H1 (cell line): ENCODE measurements around the gene ADCY7. TPM values are rescaled to one million over a fixed set of nuclear protein-coding genes. Genes with fewer than 3 reads are reported as not detected.

Experiments used
- CTCF ChIA-PET: fragments of 300-600 bp; sonication (Branson Sonifier 250); formaldehyde crosslinking; loops from one replicate; lab custom pipeline; 2021; ENCODE audit not compliant: partially characterized antibody; lab: Charles Lee
- POLR2A ChIA-PET: fragments of 300-600 bp; sonication (Branson Sonifier 250); formaldehyde crosslinking; loops from one replicate; lab custom pipeline; 2021; ENCODE audit warnings: inconsistent platforms; ENCODE audit not compliant: partially characterized antibody; lab: Charles Lee
- DNase-seq, 2 experiments: peaks; one replicate each; pipeline versions ENCODE4 v3.0.0 to v3.0.0-alpha.2; 2010 to 2022; ENCODE audit warnings: low spot score in 2 of 2, low read depth in 1 of 2, mixed read lengths in 1 of 2
- FAIRE-seq: peaks from 2 replicates; lab custom pipeline; 2011; peaks lifted over from hg19 to GRCh38; lab: Jason Lieb, UNC
- H2AFZ ChIP-seq: 2 replicates; pipeline ENCODE4 v1.8.1; 2012; ENCODE audit warnings: low read length, inconsistent platforms
- H2AK5ac ChIP-seq: 2 replicates; pipeline ENCODE4 v1.6.1; 2013; ENCODE audit warnings: low read depth, low read length
- H2BK120ac ChIP-seq: replicated peaks from 2 replicates; pipeline ENCODE3; 2013; ENCODE audit warnings: low read depth, low read length, inconsistent platforms
- H2BK12ac ChIP-seq: 2 replicates; pipeline ENCODE4 v1.6.1; 2013; ENCODE audit warnings: low read depth, low read length
- H2BK15ac ChIP-seq: 2 replicates; pipeline ENCODE4 v1.6.1; 2013; ENCODE audit warnings: low read length
- H2BK20ac ChIP-seq: 2 replicates; pipeline ENCODE4 v1.6.1; 2013; ENCODE audit warnings: low read length
- H2BK5ac ChIP-seq: 2 replicates; pipeline ENCODE4 v1.6.1; 2013; ENCODE audit warnings: low read depth, low read length
- H3K14ac ChIP-seq: 2 replicates; pipeline ENCODE4 v1.6.1; 2013; ENCODE audit warnings: inconsistent platforms; ENCODE audit not compliant: insufficient read length
- H3K18ac ChIP-seq: 2 replicates; pipeline ENCODE4 v1.6.1; 2013; ENCODE audit warnings: low read length; ENCODE audit errors: extremely low read depth
- H3K23ac ChIP-seq: 2 replicates; pipeline ENCODE4 v1.6.1; 2013; ENCODE audit warnings: inconsistent platforms; ENCODE audit not compliant: insufficient read length
- H3K23me2 ChIP-seq: 2 replicates; pipeline ENCODE4 v1.6.1; 2013; ENCODE audit warnings: low read depth, low read length
- H3K27ac ChIP-seq: 2 replicates; pipeline ENCODE4 v1.6.1; 2011; ENCODE audit warnings: low read depth, low read length, inconsistent platforms
- H3K27me3 ChIP-seq, 4 experiments: replicated peaks in 1 of 4; 1 replicate in 1 of 4; 2 replicates in 3 of 4; pipeline versions ENCODE4 v1.6.1 to v1.8.1; 2011 to 2013; ENCODE audit warnings: low read length in 3 of 4, mild to moderate bottlenecking in 3 of 4, inconsistent platforms in 2 of 4, mixed read lengths in 2 of 4, moderate library complexity in 1 of 4; ENCODE audit not compliant: control insufficient read depth in 3 of 4, insufficient read depth in 3 of 4; ENCODE audit errors: extremely low read depth in 1 of 4
- H3K36me3 ChIP-seq, 4 experiments: 2 replicates each; pipeline versions ENCODE4 v1.6.1 to v1.8.1; 2011 to 2013; ENCODE audit warnings: mild to moderate bottlenecking in 4 of 4, low read length in 3 of 4, moderate library complexity in 2 of 4, control low read depth in 1 of 4, inconsistent platforms in 1 of 4; ENCODE audit not compliant: insufficient read depth in 4 of 4, control insufficient read depth in 2 of 4
- H3K4ac ChIP-seq: replicated peaks from 2 replicates; pipeline ENCODE3; 2013; ENCODE audit warnings: low read length, low read depth, mixed read lengths, inconsistent platforms; ENCODE audit not compliant: insufficient read length
- H3K4me1 ChIP-seq, 4 experiments: replicated peaks in 1 of 4; 1 replicate in 1 of 4; 2 replicates in 3 of 4; pipeline versions ENCODE4 v1.6.1 to v1.8.1; 2011 to 2013; ENCODE audit warnings: low read length in 3 of 4, inconsistent platforms in 2 of 4, mixed read lengths in 1 of 4; ENCODE audit not compliant: insufficient read depth in 4 of 4, control insufficient read depth in 3 of 4
- H3K4me2 ChIP-seq, 2 experiments: 2 replicates each; pipeline versions ENCODE4 v1.6.1 to v1.8.1; 2011 to 2013; ENCODE audit warnings: low read depth in 2 of 2, low read length in 2 of 2, control low read depth in 1 of 2, inconsistent platforms in 1 of 2, mild to moderate bottlenecking in 1 of 2; ENCODE audit not compliant: insufficient read depth in 1 of 2
- H3K4me3 ChIP-seq, 4 experiments: fragments of 200-600, 300-600 bp in 1 of 4; sonication (generic), shearing (Covaris generic), sonication (Bioruptor Twin) in 1 of 4; 2 replicates each; pipeline versions ENCODE4 v1.5.1 to v1.8.1; 2011 to 2016; ENCODE audit warnings: low read length in 4 of 4, low read depth in 3 of 4, control low read depth in 2 of 4, inconsistent platforms in 2 of 4, mild to moderate bottlenecking in 2 of 4, mixed read lengths in 1 of 4, moderate library complexity in 1 of 4; ENCODE audit not compliant: insufficient read depth in 2 of 4; ENCODE audit errors: extremely low read depth in 1 of 4
- H3K56ac ChIP-seq: replicated peaks from 2 replicates; pipeline ENCODE3; 2013; ENCODE audit warnings: low read depth, mild to moderate bottlenecking, mixed read lengths, low read length, inconsistent platforms; ENCODE audit not compliant: insufficient read length
- H3K79me1 ChIP-seq: 2 replicates; pipeline ENCODE4 v1.6.1; 2013; ENCODE audit warnings: low read depth, low read length, control low read depth
- H3K79me2 ChIP-seq, 2 experiments: 2 replicates each; pipeline versions ENCODE4 v1.6.1 to v1.8.1; 2012 to 2013; ENCODE audit warnings: low read length in 2 of 2, mild to moderate bottlenecking in 2 of 2, inconsistent platforms in 1 of 2; ENCODE audit not compliant: insufficient read depth in 2 of 2, control insufficient read depth in 1 of 2
- H3K9ac ChIP-seq, 4 experiments: replicated peaks in 1 of 4; 1 replicate in 1 of 4; 2 replicates in 3 of 4; pipeline versions ENCODE4 v1.6.1 to v1.8.1; 2011 to 2013; ENCODE audit warnings: low read depth in 3 of 4, low read length in 3 of 4, control low read depth in 2 of 4, mild to moderate bottlenecking in 2 of 4, moderate library complexity in 2 of 4, inconsistent platforms in 1 of 4; ENCODE audit errors: extremely low read depth in 1 of 4
- H3K9me3 ChIP-seq, 2 experiments: 2 replicates each; pipeline versions ENCODE4 v1.6.1 to v1.8.1; 2012 to 2013; ENCODE audit warnings: mild to moderate bottlenecking in 2 of 2, moderate library complexity in 2 of 2, control low read depth in 1 of 2, inconsistent platforms in 1 of 2, low read depth in 1 of 2, low read length in 1 of 2, mixed read lengths in 1 of 2; ENCODE audit not compliant: insufficient read depth in 2 of 2
- H4K20me1 ChIP-seq, 2 experiments: replicated peaks in 1 of 2; 2 replicates each; pipeline versions ENCODE3 to v1.8.1; 2011 to 2013; ENCODE audit warnings: inconsistent platforms in 2 of 2, low read length in 2 of 2, mild to moderate bottlenecking in 1 of 2; ENCODE audit not compliant: insufficient read depth in 2 of 2, control insufficient read depth in 1 of 2
- H4K5ac ChIP-seq: 2 replicates; pipeline ENCODE4 v1.6.1; 2013; ENCODE audit warnings: low read length, low read depth, mixed read lengths, inconsistent platforms; ENCODE audit not compliant: insufficient read length
- H4K8ac ChIP-seq: 2 replicates; pipeline ENCODE4 v1.8.0; 2013; ENCODE audit warnings: mild to moderate bottlenecking, moderate library complexity, low read length, inconsistent platforms; ENCODE audit not compliant: insufficient read depth; ENCODE audit errors: extremely low read depth
- H4K91ac ChIP-seq: replicated peaks from 2 replicates; pipeline ENCODE3; 2013; ENCODE audit warnings: low read length, mixed read lengths, inconsistent platforms; ENCODE audit not compliant: insufficient read length
- CEBPB ChIP-seq: IDR thresholded peaks from 2 replicates; pipeline ENCODE4 v1.6.1; 2012; ENCODE audit warnings: low read depth, low read length
- CHD1 ChIP-seq: IDR thresholded peaks from 2 replicates; pipeline ENCODE4 v1.6.1; 2012; ENCODE audit warnings: low read depth, low read length, improper control_type of control experiment
- CHD2 ChIP-seq: IDR thresholded peaks from 2 replicates; pipeline ENCODE4 v1.6.1; 2012; ENCODE audit warnings: low read length, improper control_type of control experiment
- CREB1 ChIP-seq: IDR thresholded peaks from 2 replicates; pipeline ENCODE4 v1.6.1; 2012; ENCODE audit warnings: inconsistent platforms
- EZH2 ChIP-seq: fragments of 200-600 bp; sonication (generic); IDR thresholded peaks from 2 replicates; pipeline ENCODE4 v1.7.1; 2012; ENCODE audit warnings: low read depth, mild to moderate bottlenecking, moderate library complexity, low read length, inconsistent platforms; ENCODE audit not compliant: severe bottlenecking
- GTF2F1 ChIP-seq: IDR thresholded peaks from 2 replicates; pipeline ENCODE4 v1.6.1; 2012; ENCODE audit warnings: low read depth, low read length, improper control_type of control experiment, borderline replicate concordance
- JUN ChIP-seq: IDR thresholded peaks from 2 replicates; pipeline ENCODE4 v1.6.1; 2011; ENCODE audit warnings: low read depth, mild to moderate bottlenecking, improper control_type of control experiment, low read length
- KDM1A ChIP-seq: fragments of 200-600, 300-600 bp; sonication (generic); IDR thresholded peaks from 2 replicates; pipeline ENCODE4 v1.7.1; 2016; ENCODE audit warnings: mild to moderate bottlenecking, low read length, borderline replicate concordance
- POLR2A ChIP-seq, 2 experiments: IDR thresholded peaks; 1 replicate in 1 of 2; 2 replicates in 1 of 2; pipeline ENCODE4 v1.6.1; 2011; ENCODE audit warnings: low read depth in 2 of 2, low read length in 2 of 2, mild to moderate bottlenecking in 2 of 2; ENCODE audit errors: control extremely low read depth in 1 of 2
- RBBP5 ChIP-seq: IDR thresholded peaks from 2 replicates; pipeline ENCODE4 v1.7.1; 2012; ENCODE audit warnings: low read depth, mild to moderate bottlenecking, inconsistent platforms, low read length, moderate library complexity, borderline replicate concordance
- SIN3A ChIP-seq, 2 experiments: IDR thresholded peaks in 1 of 2; conservative IDR thresholded peaks in 1 of 2; 2 replicates each; pipeline ENCODE4 v1.6.1; 2011 to 2012; ENCODE audit warnings: low read length in 2 of 2, improper control_type of control experiment in 1 of 2, low read depth in 1 of 2, mild to moderate bottlenecking in 1 of 2
- SP1 ChIP-seq: IDR thresholded peaks from 2 replicates; pipeline ENCODE4 v1.6.1; 2011; ENCODE audit warnings: low read depth, low read length
- ZNF274 ChIP-seq: IDR thresholded peaks from 2 replicates; pipeline ENCODE4 v1.7.0; 2012; ENCODE audit warnings: low read length, borderline replicate concordance; ENCODE audit errors: extremely low read depth
- WGBS, 2 experiments: shearing (Covaris generic) in 1 of 2; methylation state at CpG; one replicate each; pipeline versions ENCODE4 v1.1.6 to v1.1.7; 2013 to 2015; ENCODE audit warnings: low lambda C conversion rate in 2 of 2, mixed read lengths in 2 of 2, inconsistent platforms in 1 of 2, low coverage in 1 of 2, missing lambda C conversion rate in 1 of 2; ENCODE audit not compliant: insufficient replicate concordance in 2 of 2, insufficient coverage in 1 of 2, insufficient read length in 1 of 2; ENCODE audit errors: extremely low coverage in 1 of 2, missing lambda C conversion rate in 1 of 2; 5-methylcytosine and 5-hydroxymethylcytosine counted together
- polyA plus RNA-seq, 7 experiments: library from polyadenylated mRNA; depleted of rRNA in 3 of 7; stranded (reverse) in 5 of 7; unstranded in 2 of 7; fragments of >200 nt in 5 of 7; fragments of 200-250 nt in 2 of 7; gene quantifications; 1 replicate in 5 of 7; 2 replicates in 1 of 7; 4 replicates in 1 of 7; pipeline versions ENCODE4 v1.2.1 to v1.2.3, GENCODE V29; 2011 to 2013; ENCODE audit warnings: missing spikeins in 2 of 7, mixed read lengths in 2 of 7
- total RNA-seq: library from RNA; stranded (reverse); fragmentation: NEBNext Ultra II Directional; extraction: Animal tissue kit (Norgen Biotek cat#: 25700); gene quantifications from 2 replicates; pipeline ENCODE4 v1.2.1, GENCODE V29; 2021
- TF ChIP-seq, protein P1 (sequence below): IDR thresholded peaks from 2 replicates; pipeline ENCODE4 v1.6.1; 2012; ENCODE audit warnings: inconsistent platforms

ADCY7 gene
- total and polyA plus RNA-seq, 2 of the 8 experiments (the other 6 are each of a cell fraction or from before 2014, with no cell fraction given), result 2.4 to 5.1 TPM

DNA sequence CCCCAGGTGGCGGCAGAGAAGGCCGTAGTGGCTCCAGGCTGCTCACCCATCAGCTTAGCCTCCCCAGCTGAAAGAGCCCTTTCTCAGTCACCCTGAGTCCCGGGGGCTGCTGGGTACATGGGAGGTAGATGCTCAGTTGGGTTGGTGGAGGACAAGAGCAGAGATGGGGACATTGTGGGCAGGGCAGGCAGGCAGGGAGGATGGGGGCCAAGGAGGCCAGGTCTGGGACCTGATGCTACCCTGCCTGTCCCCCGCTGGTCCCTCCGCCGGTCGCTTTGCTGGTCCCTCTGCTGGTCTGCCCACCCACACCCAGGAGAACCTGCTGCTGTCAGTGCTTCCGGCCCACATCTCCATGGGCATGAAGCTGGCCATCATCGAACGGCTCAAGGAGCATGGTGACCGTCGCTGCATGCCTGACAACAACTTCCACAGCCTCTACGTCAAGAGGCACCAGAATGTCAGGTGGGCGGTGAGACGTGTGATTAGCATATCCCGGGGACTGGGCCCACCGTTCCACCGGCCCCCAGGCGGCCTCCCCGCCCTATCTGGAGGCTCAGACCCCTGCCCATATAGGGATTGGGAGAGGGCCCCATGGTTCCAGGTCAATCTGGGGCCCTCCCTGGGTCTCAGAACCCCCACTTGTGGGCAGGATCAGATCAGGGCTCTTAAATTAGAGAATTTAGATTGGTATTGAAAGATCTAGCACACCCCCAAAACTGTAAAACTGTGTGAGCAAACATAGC is 26.9 kb downstream of the ADCY7 start:
- FAIRE-seq (no peak), DNase-seq (no peak)
- Histone ChIP-seq H3K23ac (no peak overlapping the region), H3K18ac (no peak overlapping the region), H3K79me1 (no peaks in the 10 kb centered on the region), H4K8ac (no peak overlapping the region), H3K27ac (no peak overlapping the region), H3K36me3 (no peaks in the 10 kb centered on the region), H2AK5ac (no peak overlapping the region), H2BK12ac (no peak overlapping the region), H2BK120ac (no peak overlapping the region), H3K4me1 (peaks cover 0 to 3% (median 0%) of the 10 kb centered on the region in 4 experiments; a peak in 1 of 7 replicates), H4K5ac (no peak overlapping the region), H2BK20ac (no peak overlapping the region), H2BK15ac (no peak overlapping the region; the same call in 1 of the 2 replicates), H2BK5ac (no peak overlapping the region), H3K14ac (no peak overlapping the region), H3K23me2 (no peaks in the 10 kb centered on the region), H3K9ac (no peak overlapping the region), H3K56ac (no peak overlapping the region), H3K27me3 (no peaks in the 10 kb centered on the region), H2AFZ (no peak overlapping the region), H3K4me3 (no peak overlapping the region), H3K79me2 (no peaks in the 10 kb centered on the region), H4K91ac (no peak overlapping the region), H3K4me2 (no peak overlapping the region), H4K20me1 (peaks cover 0 to 2% of the 10 kb centered on the region in 2 experiments), H3K4ac (no peak overlapping the region), H3K9me3 (no peaks in the 10 kb centered on the region)
- 88% methylated on average over 20 of the region's 20 CpGs; no CpG with 5 or more reads in 1 of the 2 experiments for WGBS, 2 experiments
- ChIA-PET CTCF (interaction anchor here (0.6 to 2.6 kb wide), 2 partner anchors 58 to 83 kb away, joined by 3 to 8 read pairs; no protein-coding TSS in a partner anchor), POLR2A (interaction anchor here (0.6 kb wide), 1 partner anchor 12 kb away, joined by 3 read pairs; no protein-coding TSS in a partner anchor)
- TF ChIP-seq GTF2F1 (no peak), EZH2 (no peak), CEBPB (no peak), CREB1 (no peak), ZNF274 (no peak), JUN (no peak), SIN3A (conservative IDR thresholded peaks at IDR 0.05 in 1 of 2, IDR thresholded peaks at IDR 0.05 in 1 of 2; ENCODE audit: low read depth in 1 of 2, low read length in 2 of 2) (no peak), CHD1 (no peak), POLR2A (IDR thresholded peaks at IDR 0.05; ENCODE audit: control extremely low read depth in 1 of 2, low read depth in 2 of 2, low read length in 2 of 2) (no peak), RBBP5 (no peak), KDM1A (no peak), SP1 (no peak), CHD2 (no peak)
- TF ChIP-seq, protein P1, sequence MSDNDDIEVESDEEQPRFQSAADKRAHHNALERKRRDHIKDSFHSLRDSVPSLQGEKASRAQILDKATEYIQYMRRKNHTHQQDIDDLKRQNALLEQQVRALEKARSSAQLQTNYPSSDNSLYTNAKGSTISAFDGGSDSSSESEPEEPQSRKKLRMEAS, result no peak
